Sigmoid colon (tissue), 7 donors: ENCODE data around the gene HIVEP3. TPM values are rescaled to one million over a fixed set of nuclear protein-coding genes. Genes with fewer than 3 reads are reported as not detected.

ENCODE experiments used
- DNase-seq: peaks from one replicate; pipeline ENCODE4 v3.0.0-alpha.2; 2019
- H3K27ac ChIP-seq, 4 donors: fragments of 200-600 bp; sonication (generic); one replicate each; pipeline ENCODE4 v1.5.1; 2016 to 2019; ENCODE audit warnings: mild to moderate bottlenecking in 1 of 4
- H3K27me3 ChIP-seq, 3 donors: fragments of 200-600 bp; sonication (generic); one replicate each; pipeline ENCODE4 v1.5.1; 2019; ENCODE audit warnings: mild to moderate bottlenecking in 1 of 3
- H3K36me3 ChIP-seq, 4 donors: fragments of 200-600 bp; sonication (generic); one replicate each; pipeline ENCODE4 v1.5.1; 2016 to 2019
- H3K4me1 ChIP-seq, 4 donors: fragments of 200-600 bp; sonication (generic); one replicate each; pipeline ENCODE4 v1.5.1; 2017 to 2019
- H3K4me3 ChIP-seq, 4 donors: fragments of 200-600 bp; sonication (generic); one replicate each; pipeline ENCODE4 v1.5.1; 2017 to 2019; ENCODE audit warnings: mild to moderate bottlenecking in 2 of 4, moderate library complexity in 1 of 4
- H3K9me3 ChIP-seq, 4 donors: fragments of 200-600 bp in 3 of 4; sonication (generic) in 3 of 4; one replicate each; pipeline versions ENCODE4 v1.5.1 to v1.6.1; 2013 to 2019
- CTCF ChIP-seq, 4 experiments: fragments of 450-650 bp in 3 of 4; fragments of 200-600 bp in 1 of 4; IDR thresholded peaks; one replicate each; pipeline ENCODE4 v1.5.1; 2016 to 2019; ENCODE audit warnings: antibody characterized with exemption in 4 of 4, mild to moderate bottlenecking in 3 of 4, moderate library complexity in 2 of 4
- EP300 ChIP-seq, 4 donors: sonication (generic); formaldehyde crosslinking; IDR thresholded peaks; one replicate each; pipeline ENCODE4 v1.6.1; 2017; ENCODE audit warnings: antibody characterized with exemption in 4 of 4
- POLR2A ChIP-seq, 2 donors: fragments of 450-650 bp; IDR thresholded peaks; one replicate each; pipeline ENCODE4 v1.6.1; 2016; ENCODE audit warnings: antibody characterized with exemption in 2 of 2, mild to moderate bottlenecking in 2 of 2, moderate library complexity in 2 of 2
- POLR2AphosphoS5 ChIP-seq, 4 donors: sonication (generic); formaldehyde crosslinking; IDR thresholded peaks; one replicate each; pipeline ENCODE4 v1.6.1; 2017; ENCODE audit warnings: antibody characterized with exemption in 4 of 4
- WGBS, 2 donors: extraction: QIAGEN DNeasy Blood & Tissue Kit; methylation state at CpG; one replicate each; pipeline ENCODE4 v1.1.7; 2013; 5-methylcytosine and 5-hydroxymethylcytosine counted together
- intact Hi-C: fragments of 100-400 bp; cut with DNase I; formaldehyde crosslinking; loops from one replicate; pipeline ENCODE4 v1.15.1; 2023
- polyA plus RNA-seq, 3 donors: library from polyadenylated mRNA; stranded (reverse); fragments of 200-250 nt; gene quantifications; one replicate each; pipeline ENCODE4 v1.2.3, GENCODE V29; 2013
- total RNA-seq, 4 donors: library from RNA; depleted of rRNA; stranded (reverse); fragments of >200 nt; gene quantifications; one replicate each; pipeline ENCODE4 v1.1.0, GENCODE V29; 2016
- donor health status: healthy with polysubstance abuse.
- donor health status: Bipolar disorder and iron deficiency.
- donor health status: healthy.

The HIVEP3 gene
- total and polyA plus RNA-seq, 7 donors: 1.4 to 7.8 (median 3.2) TPM

- intact Hi-C loops: no loop called here
- H3K4me3 ChIP-seq: no peak overlapping the region
- TF ChIP-seq POLR2A (IDR thresholded peaks at IDR 0.05): no peak
- no peaks in the 10 kb centered on the region for H3K27me3 ChIP-seq
- no peaks in the 10 kb centered on the region for H3K36me3 ChIP-seq
- H3K27ac ChIP-seq: no peak overlapping the region
- no peaks in the 10 kb centered on the region for H3K4me1 ChIP-seq
- DNase-seq: no peak
- no peaks in the 10 kb centered on the region for H3K9me3 ChIP-seq
- WGBS, 2 donors: 92 to 95% methylated on average over 7 of the region's 7 CpGs
Observed at GRCh38 chr1:41848216-41848952, 70.3 kb downstream of the HIVEP3 start.

- H3K4me3 ChIP-seq: no peak overlapping the region
- TF ChIP-seq EP300 (IDR thresholded peaks at IDR 0.05) (no peak), CTCF (IDR thresholded peaks at IDR 0.05) (no peak), POLR2AphosphoS5 (IDR thresholded peaks at IDR 0.05) (no peak), POLR2A (IDR thresholded peaks at IDR 0.05) (no peak)
- H3K36me3 ChIP-seq: no peaks in the 10 kb centered on the region
- H3K4me1 ChIP-seq: no peaks in the 10 kb centered on the region
- H3K9me3 ChIP-seq: no peaks in the 10 kb centered on the region
- 91% methylated on average over 2 of the region's 2 CpGs for WGBS, 2 donors
- no peak for DNase-seq
- intact Hi-C loops: no loop called here
- no peak overlapping the region for H3K27ac ChIP-seq
- H3K27me3 ChIP-seq: no peaks in the 10 kb centered on the region
Observed at GRCh38 chr1:41847733-41848132, 71.0 kb downstream of the HIVEP3 start.

GRCh38 chr1:41846625-41847405, 71.9 kb downstream of the HIVEP3 start:
- no peak overlapping the region for H3K4me3 ChIP-seq
- intact Hi-C loops: no loop called here
- H3K36me3 ChIP-seq: no peaks in the 10 kb centered on the region
- 89 to 91% methylated on average over 3 of the region's 3 CpGs for WGBS, 2 donors
- H3K27me3 ChIP-seq: no peaks in the 10 kb centered on the region
- H3K4me1 ChIP-seq: no peaks in the 10 kb centered on the region
- no peak for DNase-seq
- no peaks in the 10 kb centered on the region for H3K9me3 ChIP-seq
- TF ChIP-seq EP300 (IDR thresholded peaks at IDR 0.05) (no peak), POLR2AphosphoS5 (IDR thresholded peaks at IDR 0.05) (no peak), CTCF (IDR thresholded peaks at IDR 0.05) (no peak), POLR2A (IDR thresholded peaks at IDR 0.05) (no peak)
- no peak overlapping the region for H3K27ac ChIP-seq

GRCh38 chr1:41844781-41845272, 73.9 kb downstream of the HIVEP3 start:
- 94 to 96% methylated on average over 2 of the region's 2 CpGs for WGBS, 2 donors
- DNase-seq: no peak
- Histone ChIP-seq H3K4me1 (no peaks in the 10 kb centered on the region), H3K4me3 (no peak overlapping the region), H3K27me3 (no peaks in the 10 kb centered on the region), H3K36me3 (no peaks in the 10 kb centered on the region), H3K9me3 (no peaks in the 10 kb centered on the region), H3K27ac (no peak overlapping the region)
- TF ChIP-seq EP300 (IDR thresholded peaks at IDR 0.05) (no peak), CTCF (IDR thresholded peaks at IDR 0.05) (no peak), POLR2AphosphoS5 (IDR thresholded peaks at IDR 0.05) (no peak)
- intact Hi-C loops: no loop called here

GRCh38 chr1:41844255-41844654, 74.5 kb downstream of the HIVEP3 start:
- intact Hi-C loops: no loop called here
- Histone ChIP-seq H3K4me3 (no peak overlapping the region), H3K9me3 (no peaks in the 10 kb centered on the region), H3K27ac (no peak overlapping the region), H3K27me3 (no peaks in the 10 kb centered on the region), H3K36me3 (no peaks in the 10 kb centered on the region), H3K4me1 (no peaks in the 10 kb centered on the region)
- WGBS, 2 donors: 80 to 88% methylated on average over 8 of the region's 8 CpGs
- TF ChIP-seq CTCF (IDR thresholded peaks at IDR 0.05) (no peak), POLR2AphosphoS5 (IDR thresholded peaks at IDR 0.05) (no peak), POLR2A (IDR thresholded peaks at IDR 0.05) (no peak), EP300 (IDR thresholded peaks at IDR 0.05) (no peak)
- no peak for DNase-seq
